ENCODE measurements around the gene ELMO3. TPM values are rescaled to one million over a fixed set of nuclear protein-coding genes. Genes with fewer than 3 reads are reported as not detected.

ELMO3 gene
- total RNA-seq, 1 experiment from 2014 or later: 8.6 TPM

GRCh38 chr16:67169642-67170167 is 29.2 kb upstream of the ELMO3 start:
- TF ChIP-seq CTCF (conservative IDR thresholded peaks at IDR 0.05): peak; percentile 92
- Histone ChIP-seq H2BK5ac (ENCODE audit: insufficient read length, low read length) (no peak overlapping the region), H3K9me3 (ENCODE audit: control insufficient read depth, low read depth, low read length) (no peaks in the 10 kb centered on the region), H3K14ac (ENCODE audit: insufficient read depth, low read length) (no peak overlapping the region), H4K5ac (ENCODE audit: insufficient read length, low read depth, low read length) (no peak overlapping the region), H2AK5ac (ENCODE audit: insufficient read length, low read length) (no peak overlapping the region), H4K8ac (replicated peaks; ENCODE audit: insufficient read length, low read depth, low read length) (no peak overlapping the region), H2BK15ac (ENCODE audit: low read depth, low read length) (no peak overlapping the region), H3K79me2 (ENCODE audit: insufficient read depth, low read length) (no peaks in the 10 kb centered on the region), H2BK12ac (ENCODE audit: insufficient read length, low read depth, low read length) (no peak overlapping the region), H3K23me2 (ENCODE audit: insufficient read length, low read depth, low read length, poor library complexity, severe bottlenecking) (peaks cover 16% of the 10 kb centered on the region), H3K9ac (ENCODE audit: extremely low read depth, insufficient read length, low read length) (no peak overlapping the region), H2AFZ (ENCODE audit: low read length) (no peak overlapping the region), H3K4me2 (ENCODE audit: insufficient read depth, insufficient read length, low read length) (peak overlapping the region; percentile 60), H3T11ph (ENCODE audit: low read length) (no peak overlapping the region), H4K20me1 (ENCODE audit: control insufficient read depth, insufficient read depth, insufficient read length) (no peaks in the 10 kb centered on the region), H3K79me1 (ENCODE audit: insufficient read depth, low read depth, low read length, poor library complexity, severe bottlenecking) (no peaks in the 10 kb centered on the region), H2BK20ac (ENCODE audit: low read depth, low read length, poor library complexity, severe bottlenecking) (no peak overlapping the region), H3K4me1 (ENCODE audit: insufficient read depth, low read length) (peaks cover 5% of the 10 kb centered on the region; the same call in 1 of the 2 replicates), H2BK120ac (ENCODE audit: low read depth, low read length, poor library complexity, severe bottlenecking) (no peak overlapping the region), H3K27me3 (ENCODE audit: insufficient read depth, low read length) (peaks cover 67% of the 10 kb centered on the region), H4K91ac (ENCODE audit: insufficient read length, low read depth, low read length) (no peak overlapping the region), H3K4ac (ENCODE audit: low read depth, low read length) (no peak overlapping the region), H3K18ac (ENCODE audit: insufficient read length, low read depth, low read length) (no peak overlapping the region), H3K23ac (ENCODE audit: insufficient read length, low read depth, low read length) (no peak overlapping the region), H3K56ac (ENCODE audit: insufficient read length, low read depth, low read length) (no peak overlapping the region), H3K27ac (ENCODE audit: insufficient read length, low read depth, low read length) (no peak overlapping the region)
- no CpG with 5 or more reads among the region's 24 CpGs for WGBS (ENCODE audit: extremely low coverage, insufficient read length, low lambda C conversion rate)
- H3K4me3 Mint-ChIP-seq: peak overlapping the region; percentile 62 to 87
- peak; percentile 89 for DNase-seq
- peaks cover 0 to 2% (median 0%) of the 10 kb centered on the region in 3 experiments; a peak in 1 of 7 replicates for H3K36me3 Mint-ChIP-seq (ENCODE audit: insufficient read depth in 1 of 3, low read depth in 3 of 3)
- no peak overlapping the region for H3K27ac Mint-ChIP-seq
- peaks cover 89% of the 10 kb centered on the region for H3K27me3 Mint-ChIP-seq (ENCODE audit: low read depth)
- H3K9me3 Mint-ChIP-seq: peaks cover 0 to 3% of the 10 kb centered on the region in 2 experiments; a peak in 1 of 5 replicates
- peaks cover 36 to 60% of the 10 kb centered on the region in 2 experiments for H3K4me1 Mint-ChIP-seq

Measured in H9 (cell line).